OCI-LY1 (cell line): Measurements from ENCODE around the gene HYAL1.

Source experiments
- H2AFZ ChIP-seq: fragments of 200-600 bp; sonication (generic), shearing (Covaris generic); 2 replicates; pipeline ENCODE4 v1.6.0; 2014; ENCODE audit warnings: antibody characterized with exemption, mild to moderate bottlenecking, low read length
- H3F3A ChIP-seq: fragments of 200-600 bp; sonication (generic), shearing (Covaris generic); 2 replicates; pipeline ENCODE4 v1.6.0; 2014; ENCODE audit warnings: mild to moderate bottlenecking, antibody characterized with exemption, low read length, moderate library complexity; ENCODE audit not compliant: insufficient read depth
- H3K27ac ChIP-seq: fragments of 200-600 bp; sonication (generic); 2 replicates; pipeline ENCODE4 v1.5.1; 2014; ENCODE audit warnings: low read length, mixed run types, mild to moderate bottlenecking, low read depth; ENCODE audit not compliant: poor library complexity, severe bottlenecking
- H3K27me3 ChIP-seq: fragments of 200-600 bp; sonication (generic); 2 replicates; pipeline ENCODE4 v1.6.0; 2014; ENCODE audit warnings: antibody characterized with exemption, mild to moderate bottlenecking, low read length, moderate library complexity; ENCODE audit not compliant: insufficient read depth
- H3K36me3 ChIP-seq: fragments of 200-600 bp; sonication (generic); 2 replicates; pipeline ENCODE4 v1.6.1; 2014; ENCODE audit warnings: mild to moderate bottlenecking, antibody characterized with exemption, low read length, moderate library complexity, mixed read lengths; ENCODE audit not compliant: insufficient read depth
- H3K4me1 ChIP-seq: fragments of 200-600 bp; sonication (generic); 2 replicates; pipeline ENCODE4 v1.5.1; 2014; ENCODE audit warnings: mild to moderate bottlenecking, low read length, moderate library complexity; ENCODE audit not compliant: insufficient read depth, severe bottlenecking
- H3K4me2 ChIP-seq: fragments of 200-600 bp; sonication (generic), shearing (Covaris generic); 2 replicates; pipeline ENCODE4 v1.6.1; 2014; ENCODE audit warnings: low read length
- H3K4me3 ChIP-seq: fragments of 200-600 bp; sonication (generic); 2 replicates; pipeline ENCODE4 v1.5.1; 2014; ENCODE audit warnings: low read length, low read depth, mild to moderate bottlenecking, mixed read lengths; ENCODE audit not compliant: poor library complexity, severe bottlenecking
- H3K79me2 ChIP-seq: fragments of 200-600 bp; shearing (Covaris generic); 2 replicates; pipeline ENCODE4 v1.6.1; 2016; ENCODE audit warnings: mixed run types, low read length, mixed read lengths; ENCODE audit not compliant: insufficient read depth
- H3K9ac ChIP-seq: fragments of 200-600 bp; sonication (generic), shearing (Covaris generic); 2 replicates; pipeline ENCODE4 v1.6.1; 2014; ENCODE audit warnings: mild to moderate bottlenecking, low read length, mixed read lengths
- H3K9me2 ChIP-seq: fragments of 200-600 bp; sonication (generic), shearing (Covaris generic); 2 replicates; pipeline ENCODE4 v1.6.1; 2014; ENCODE audit warnings: low read depth, mild to moderate bottlenecking, low read length, mixed read lengths
- H3K9me3 ChIP-seq: fragments of 200-600 bp; shearing (Covaris generic); 2 replicates; pipeline ENCODE4 v1.6.1; 2014; ENCODE audit warnings: low read length, mixed read lengths
- H4K20me1 ChIP-seq: fragments of 200-600 bp; sonication (generic), shearing (Covaris generic); 2 replicates; pipeline ENCODE4 v1.6.0; 2016; ENCODE audit warnings: mild to moderate bottlenecking, low read length; ENCODE audit not compliant: insufficient read depth
- CTCF ChIP-seq: fragments of 200-600 bp; sonication (generic), shearing (Covaris generic); IDR thresholded peaks from 2 replicates; pipeline ENCODE4 v1.5.1; 2017; ENCODE audit warnings: mild to moderate bottlenecking, antibody characterized with exemption, low read length, moderate library complexity, mixed read lengths
- EZH2 ChIP-seq: fragments of 200-600 bp; sonication (generic), shearing (Covaris generic); IDR thresholded peaks from 2 replicates; pipeline ENCODE4 v1.8.0; 2017; ENCODE audit warnings: borderline replicate concordance, mixed run types, mild to moderate bottlenecking, antibody characterized with exemption, low read length, moderate library complexity, mixed read lengths

HYAL1 gene

GRCh38 chr3:50297384-50297775 is 6.0 kb downstream of the HYAL1 start:
- Histone ChIP-seq H4K20me1 (no peaks in the 10 kb centered on the region), H3K9me3 (no peaks in the 10 kb centered on the region), H3K27ac (no peak overlapping the region), H3K9ac (no peak overlapping the region), H3K4me1 (peaks cover 28% of the 10 kb centered on the region), H3K4me3 (no peak overlapping the region), H3K27me3 (no peaks in the 10 kb centered on the region), H3K4me2 (no peak overlapping the region), H3K79me2 (no peaks in the 10 kb centered on the region), H3K36me3 (no peaks in the 10 kb centered on the region), H3K9me2 (no peaks in the 10 kb centered on the region), H2AFZ (no peak overlapping the region), H3F3A (no peaks in the 10 kb centered on the region)
- TF ChIP-seq EZH2 = no peak

- H3K9me3 ChIP-seq = no peaks in the 10 kb centered on the region
- H3K4me1 ChIP-seq = peaks cover 28% of the 10 kb centered on the region
- no peak overlapping the region for H3K4me2 ChIP-seq
Observed at GRCh38 chr3:50296721-50297383, 6.5 kb downstream of the HYAL1 start.

GRCh38 chr3:50295553-50296431 is 7.6 kb downstream of the HYAL1 start:
- Histone ChIP-seq H3K9ac (no peak overlapping the region), H3K9me2 (no peaks in the 10 kb centered on the region), H2AFZ (no peak overlapping the region), H3K27ac (no peak overlapping the region), H3K9me3 (no peaks in the 10 kb centered on the region), H4K20me1 (no peaks in the 10 kb centered on the region), H3K4me2 (no peak overlapping the region), H3K27me3 (no peaks in the 10 kb centered on the region), H3K36me3 (no peaks in the 10 kb centered on the region; the same call in 1 of the 2 replicates), H3F3A (no peaks in the 10 kb centered on the region), H3K79me2 (peaks cover 10% of the 10 kb centered on the region), H3K4me1 (peaks cover 34% of the 10 kb centered on the region), H3K4me3 (no peak overlapping the region)
- TF ChIP-seq CTCF (no peak), EZH2 (no peak)

More at GRCh38 chr3:50296721-50297383, 6.5 kb downstream of the HYAL1 start:
- Histone ChIP-seq H3F3A (no peaks in the 10 kb centered on the region), H2AFZ (no peak overlapping the region), H3K9me2 (no peaks in the 10 kb centered on the region), H3K4me3 (no peak overlapping the region), H3K9ac (no peak overlapping the region), H4K20me1 (no peaks in the 10 kb centered on the region), H3K36me3 (no peaks in the 10 kb centered on the region; the same call in 1 of the 2 replicates), H3K79me2 (peaks cover 2% of the 10 kb centered on the region), H3K27me3 (no peaks in the 10 kb centered on the region), H3K27ac (no peak overlapping the region)
- TF ChIP-seq EZH2 (no peak), CTCF (no peak)
